Bone marrow (tissue), 2 donors: Measurements from ENCODE around the gene IL21R.

ENCODE experiments used
- DNase-seq, 2 donors: peaks; one replicate each; lab custom pipeline; 2025; lab: John Stamatoyannopoulos, UW

IL21R gene

GRCh38 chr16:27485126-27485525 lies 83.2 kb downstream of the IL21R start:
- no peak for DNase-seq

GRCh38 chr16:27485811-27486210 lies 83.8 kb downstream of the IL21R start:
- no peak for DNase-seq

- DNase-seq: no peak
These were observed 84.4 kb downstream of the IL21R start for GRCh38 chr16:27486344-27486743.

DNA sequence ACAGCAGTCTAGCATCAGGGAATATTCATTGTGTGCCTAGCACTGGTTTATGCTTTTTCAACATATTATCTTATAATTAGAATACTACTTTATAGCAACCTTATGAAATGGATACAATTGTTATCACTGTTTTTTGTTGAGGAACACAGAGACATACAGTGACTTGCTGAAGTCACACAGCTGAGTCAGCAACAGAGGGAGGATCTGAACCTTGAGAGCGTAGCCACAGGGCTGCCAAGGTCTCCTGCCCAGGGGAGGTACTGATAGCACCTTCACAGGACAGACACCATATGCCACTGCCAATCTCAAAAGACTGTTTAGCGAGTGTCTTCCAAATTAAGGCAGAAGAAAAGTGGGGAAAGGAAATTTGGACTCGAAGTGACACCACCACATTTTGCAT lies 84.8 kb downstream of the IL21R start:
- DNase-seq: no peak

DNA sequence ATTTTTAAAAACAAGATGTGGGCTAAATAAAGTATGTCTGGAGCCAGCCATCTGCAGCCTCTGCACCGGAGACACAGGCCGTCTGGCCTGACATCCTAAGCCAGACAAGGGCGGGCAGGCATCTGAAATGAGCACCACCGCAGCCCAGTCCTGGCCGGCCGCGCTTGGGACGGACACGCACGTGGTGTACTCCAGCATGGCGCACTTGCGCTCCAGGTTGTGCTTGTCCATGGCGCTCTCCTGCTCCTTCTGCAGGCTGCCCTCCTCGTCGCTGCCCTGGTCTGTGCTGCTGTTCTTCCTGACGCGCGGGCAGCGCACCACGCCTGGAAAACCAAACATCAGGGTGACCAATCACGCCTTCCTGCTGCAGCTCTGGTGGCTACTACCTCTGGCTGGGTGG lies 87.4 kb downstream of the IL21R start:
- DNase-seq: no peak

GRCh38 chr16:27489906-27490305 lies 87.9 kb downstream of the IL21R start:
- no peak for DNase-seq

DNA sequence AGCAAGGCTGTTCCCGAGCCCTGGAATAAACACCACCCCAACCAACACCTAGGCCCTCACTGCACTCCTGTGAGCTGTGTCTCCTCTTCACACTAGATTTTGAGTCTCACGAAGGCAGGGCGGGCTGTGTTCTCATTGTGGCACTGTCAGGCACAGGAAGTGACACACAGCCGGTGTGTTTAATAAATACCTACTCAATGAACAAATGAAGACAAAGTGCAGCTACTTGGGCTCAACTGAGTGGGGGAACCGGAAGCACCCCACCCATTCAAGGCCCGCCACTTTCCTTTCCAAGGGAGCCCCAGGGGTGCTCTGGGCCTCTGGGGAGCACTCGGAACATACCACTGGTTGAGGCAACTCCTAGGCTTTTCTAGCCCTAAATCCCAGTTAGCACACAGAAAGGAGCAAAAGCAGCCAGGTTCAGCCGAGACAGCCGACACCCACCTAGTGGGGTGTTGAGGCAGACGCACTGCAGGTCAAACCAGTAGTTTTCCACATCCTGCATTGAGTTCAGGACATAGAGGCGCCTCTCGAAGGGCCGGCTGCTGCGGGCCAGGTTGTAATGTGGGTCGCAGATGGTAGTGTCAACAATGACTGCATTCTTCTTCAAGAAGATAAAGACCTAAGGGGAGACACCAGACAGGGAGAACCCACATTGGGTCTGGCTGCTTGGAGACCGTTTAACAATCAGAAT lies 90.1 kb downstream of the IL21R start:
- no peak for DNase-seq

- no peak for DNase-seq
These were observed 90.6 kb downstream of the IL21R start for GRCh38 chr16:27492588-27492979.

DNA sequence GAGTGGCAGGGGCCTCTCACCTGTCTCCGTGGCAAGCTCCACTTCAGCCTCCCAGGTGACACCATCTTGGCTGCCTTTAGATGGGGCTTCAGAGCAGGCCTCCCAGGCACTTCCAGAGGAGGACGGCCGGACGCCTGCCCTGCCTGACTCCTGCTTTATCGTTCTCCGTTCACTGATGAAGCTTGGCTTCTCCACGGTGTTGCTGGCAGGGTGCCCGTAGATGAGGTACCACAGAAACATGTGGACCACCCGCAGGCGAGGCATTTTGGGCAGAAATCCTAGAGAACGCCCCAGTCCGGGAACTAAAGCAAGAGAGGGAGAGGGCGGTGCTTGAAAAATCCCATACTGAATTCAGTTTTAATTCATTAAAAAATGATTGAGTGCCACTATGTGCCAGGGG lies 93.2 kb downstream of the IL21R start:
- no peak for DNase-seq

GRCh38 chr16:27498031-27498825 lies 96.3 kb downstream of the IL21R start:
- DNase-seq: no peak

DNA sequence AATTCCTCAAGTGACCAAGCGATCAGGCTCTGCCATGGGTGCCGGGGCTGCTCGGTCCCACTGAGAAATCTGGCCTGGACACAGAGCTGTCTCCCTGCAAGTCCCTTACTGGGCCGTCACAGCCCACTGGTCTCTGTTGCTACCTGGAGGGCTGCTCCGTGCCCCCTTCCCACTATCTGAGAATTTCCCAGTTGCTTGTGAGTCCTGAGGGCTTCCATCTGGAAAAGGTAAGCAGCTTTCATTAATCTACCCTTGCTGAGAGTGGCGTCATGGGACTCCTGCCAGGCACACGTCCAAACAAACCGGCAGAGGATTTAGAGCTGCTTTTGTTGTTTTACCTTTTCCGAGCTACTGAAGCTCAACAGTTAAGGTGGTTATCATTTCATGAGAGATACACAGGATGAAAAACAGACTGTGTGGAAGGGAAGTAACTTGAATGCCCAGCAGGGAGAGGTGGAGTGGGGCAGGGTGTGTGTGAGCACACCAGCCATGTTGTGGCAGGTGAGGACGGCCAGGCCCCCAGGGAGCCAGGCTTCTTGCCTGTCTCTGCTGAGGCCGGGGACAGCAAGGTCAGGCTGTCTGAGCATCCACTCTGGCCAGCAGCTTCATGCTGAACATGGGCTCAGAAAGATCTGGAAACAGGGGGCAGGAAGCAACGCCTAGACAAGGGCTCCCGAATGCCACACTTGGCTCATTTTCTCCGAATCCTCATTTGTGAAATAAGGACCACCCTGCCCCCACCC lies 97.1 kb downstream of the IL21R start:
- DNase-seq: no peak

DNA sequence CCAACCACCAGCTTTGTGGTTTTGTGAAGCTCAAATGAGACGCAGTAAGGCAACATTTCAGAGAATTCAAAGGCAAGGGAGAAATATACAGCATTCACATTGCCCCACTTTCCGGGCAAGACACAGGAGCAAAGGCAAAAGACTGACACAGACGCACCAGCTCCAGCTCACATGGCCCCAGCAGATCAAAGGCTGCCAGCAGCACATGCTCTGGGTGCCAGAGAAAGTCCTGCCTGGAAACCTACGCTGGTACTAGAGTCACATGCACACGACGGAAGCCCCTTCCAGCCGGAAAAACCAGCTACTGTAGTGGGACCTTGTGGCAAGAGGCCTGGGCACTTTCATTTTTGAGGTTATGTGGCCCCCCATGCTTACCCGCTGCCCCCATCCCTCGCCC lies 97.7 kb downstream of the IL21R start:
- DNase-seq: no peak

DNA sequence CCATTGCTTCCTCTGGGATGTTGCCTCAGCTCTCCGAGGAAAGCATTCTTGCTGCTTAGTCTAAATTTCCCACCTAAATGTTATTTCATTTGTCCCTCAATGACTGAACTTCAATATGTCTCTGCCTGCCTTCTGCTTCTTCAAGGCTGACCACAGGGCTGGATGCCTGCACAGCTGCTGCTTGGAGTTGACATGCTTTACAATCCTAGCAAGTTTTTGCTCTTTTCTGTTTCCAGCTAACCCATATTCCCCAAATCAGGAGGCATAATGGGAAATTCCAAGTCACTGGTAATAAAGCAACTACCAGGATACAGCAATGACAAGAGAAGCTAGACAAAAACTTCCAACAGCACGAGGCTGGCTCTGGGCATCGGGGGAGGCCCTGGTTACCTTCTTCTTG lies 98.8 kb downstream of the IL21R start:
- no peak for DNase-seq
